DOHH2 (cell line): ENCODE data around the gene MACROD2.

Source experiments
- EZH2phosphoT487 ChIP-seq: fragments of 200-600 bp; sonication (generic); IDR thresholded peaks from 2 replicates; pipeline ENCODE4 v1.6.1; 2017; ENCODE audit warnings: borderline replicate concordance, mild to moderate bottlenecking, antibody characterized with exemption, low read length, moderate library complexity, mixed read lengths
- TF ChIP-seq, protein P1 (sequence below): fragments of 200-600 bp; sonication (generic); IDR thresholded peaks from one replicate; pipeline ENCODE4 v1.5.1; 2014; ENCODE audit warnings: antibody characterized with exemption, mild to moderate bottlenecking, low read depth, low read length; ENCODE audit not compliant: poor library complexity, severe bottlenecking

DNA sequence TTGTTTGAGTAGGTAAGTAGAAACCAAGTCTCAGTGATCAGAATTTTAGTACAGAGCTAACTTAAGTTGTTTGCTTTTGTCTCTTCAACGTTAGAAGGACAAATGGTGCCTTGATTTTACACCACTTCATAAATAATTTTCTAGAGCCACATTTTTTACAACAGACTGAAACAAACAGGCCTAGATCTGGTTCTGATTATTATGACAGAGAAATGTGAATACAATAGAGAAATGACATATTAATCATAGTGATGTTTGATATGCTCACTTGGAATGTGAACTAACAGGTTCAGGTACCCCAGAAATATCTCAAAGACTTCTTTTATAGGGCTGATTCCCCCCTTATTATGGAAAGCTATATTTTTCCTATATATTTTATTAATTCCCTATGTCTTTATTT is 1817.4 kb downstream of the MACROD2 start:
- TF ChIP-seq, protein P1, sequence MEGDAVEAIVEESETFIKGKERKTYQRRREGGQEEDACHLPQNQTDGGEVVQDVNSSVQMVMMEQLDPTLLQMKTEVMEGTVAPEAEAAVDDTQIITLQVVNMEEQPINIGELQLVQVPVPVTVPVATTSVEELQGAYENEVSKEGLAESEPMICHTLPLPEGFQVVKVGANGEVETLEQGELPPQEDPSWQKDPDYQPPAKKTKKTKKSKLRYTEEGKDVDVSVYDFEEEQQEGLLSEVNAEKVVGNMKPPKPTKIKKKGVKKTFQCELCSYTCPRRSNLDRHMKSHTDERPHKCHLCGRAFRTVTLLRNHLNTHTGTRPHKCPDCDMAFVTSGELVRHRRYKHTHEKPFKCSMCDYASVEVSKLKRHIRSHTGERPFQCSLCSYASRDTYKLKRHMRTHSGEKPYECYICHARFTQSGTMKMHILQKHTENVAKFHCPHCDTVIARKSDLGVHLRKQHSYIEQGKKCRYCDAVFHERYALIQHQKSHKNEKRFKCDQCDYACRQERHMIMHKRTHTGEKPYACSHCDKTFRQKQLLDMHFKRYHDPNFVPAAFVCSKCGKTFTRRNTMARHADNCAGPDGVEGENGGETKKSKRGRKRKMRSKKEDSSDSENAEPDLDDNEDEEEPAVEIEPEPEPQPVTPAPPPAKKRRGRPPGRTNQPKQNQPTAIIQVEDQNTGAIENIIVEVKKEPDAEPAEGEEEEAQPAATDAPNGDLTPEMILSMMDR, result no peak
- no peak for TF ChIP-seq EZH2phosphoT487
